Measurements from ENCODE around the gene PEX16.
A peak's percentile ranks its signal among the peaks of the same experiment; 100 is the strongest.
"Not testable (repeated sequence)": the region's sequence is repeated elsewhere in the genome, so short reads cannot be mapped to it uniquely, and the experiment has no call there.

The PEX16 gene

DNA sequence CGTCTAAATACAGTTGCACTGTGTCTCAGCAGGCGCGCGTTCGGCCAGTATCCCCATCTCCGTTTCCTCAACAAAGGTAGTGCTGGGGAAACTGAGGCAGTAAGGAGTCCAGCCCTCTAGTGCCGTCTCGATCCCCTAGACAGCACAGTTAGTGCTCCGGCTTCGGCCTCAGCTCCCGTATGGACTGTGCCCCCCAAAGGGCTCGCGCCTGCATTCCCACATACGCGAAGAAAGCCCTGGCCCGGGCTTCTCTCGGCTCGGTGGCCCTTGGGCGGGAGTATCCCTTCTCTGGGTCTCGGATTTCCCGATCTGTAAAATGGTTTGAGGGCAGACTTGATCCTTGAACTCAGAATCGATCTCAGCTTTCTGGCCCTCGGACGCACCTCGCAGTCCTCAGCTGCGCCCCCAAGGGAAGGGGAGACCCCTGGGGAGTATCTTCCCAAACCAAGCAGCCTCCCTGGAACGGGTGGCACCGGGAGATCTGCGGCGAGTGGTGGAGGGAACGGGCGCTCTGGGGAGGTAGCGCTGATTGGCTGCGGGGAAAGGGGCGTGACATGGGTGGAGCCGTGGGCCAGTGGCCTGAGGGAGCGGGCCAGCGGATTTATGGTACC is 759 bp upstream of the PEX16 start:
- DNase-seq, result peak; percentile 61

GRCh38 chr11:45917286-45917622 is 423 bp downstream of the PEX16 start:
- DNase-seq, result no peak

- no peak for DNase-seq
Observed at GRCh38 chr11:45915446-45915845, 2.2 kb downstream of the PEX16 start.

DNA sequence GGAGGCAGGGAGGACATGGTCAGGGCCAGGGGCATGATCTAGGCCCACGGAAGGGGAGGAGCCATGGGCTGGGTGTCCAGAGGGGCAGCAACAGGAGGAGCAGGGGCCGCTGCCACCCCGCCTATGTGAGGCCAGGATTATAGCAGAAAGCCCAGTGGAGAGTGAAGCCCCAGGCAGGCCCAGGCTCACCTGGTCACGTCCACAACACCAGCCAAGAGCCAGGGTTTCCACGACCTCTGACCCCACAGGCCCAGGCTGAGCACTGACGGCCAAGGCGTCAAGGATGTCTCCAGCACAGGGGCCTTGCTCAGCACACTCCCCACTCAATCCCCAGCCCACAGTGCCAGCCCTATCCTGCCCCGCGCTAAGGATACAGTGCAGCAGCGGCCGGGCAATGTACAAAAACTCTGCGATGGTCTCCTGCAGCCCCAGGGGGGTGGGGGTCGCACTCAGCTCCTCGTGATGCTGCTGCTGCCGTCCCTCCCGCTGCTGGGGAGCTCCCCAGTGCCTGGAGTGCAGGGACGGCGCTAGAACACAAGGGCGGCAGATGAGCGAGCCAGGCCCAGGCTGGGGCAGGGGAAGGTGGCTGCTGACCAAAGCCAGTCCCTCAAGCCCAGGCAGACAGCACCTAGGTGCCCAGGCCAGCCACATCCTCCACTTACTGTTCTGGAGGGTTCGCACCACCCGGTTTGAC is 3.6 kb downstream of the PEX16 start:
- no peak for DNase-seq

DNA sequence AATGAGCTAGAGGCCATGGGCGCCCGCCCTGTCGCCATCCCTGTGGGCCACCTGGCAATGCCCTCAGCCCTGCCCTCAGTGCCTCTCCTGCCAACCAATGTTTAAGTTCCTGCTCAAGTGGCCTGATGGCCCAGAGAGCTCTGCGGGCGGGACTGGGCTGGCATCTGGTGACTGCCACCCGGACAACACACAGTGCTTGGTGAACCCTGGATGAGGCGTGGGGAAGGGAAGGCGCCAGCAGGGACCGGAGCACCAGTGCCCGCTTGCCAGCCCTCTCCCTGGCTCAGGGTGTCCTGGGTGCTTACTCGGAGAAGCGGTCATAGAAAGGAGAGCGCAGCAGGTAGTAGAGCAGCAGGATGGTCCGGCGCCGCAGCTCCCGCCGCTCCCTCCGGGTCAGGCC is 4.2 kb downstream of the PEX16 start:
- DNase-seq, result no peak

DNA sequence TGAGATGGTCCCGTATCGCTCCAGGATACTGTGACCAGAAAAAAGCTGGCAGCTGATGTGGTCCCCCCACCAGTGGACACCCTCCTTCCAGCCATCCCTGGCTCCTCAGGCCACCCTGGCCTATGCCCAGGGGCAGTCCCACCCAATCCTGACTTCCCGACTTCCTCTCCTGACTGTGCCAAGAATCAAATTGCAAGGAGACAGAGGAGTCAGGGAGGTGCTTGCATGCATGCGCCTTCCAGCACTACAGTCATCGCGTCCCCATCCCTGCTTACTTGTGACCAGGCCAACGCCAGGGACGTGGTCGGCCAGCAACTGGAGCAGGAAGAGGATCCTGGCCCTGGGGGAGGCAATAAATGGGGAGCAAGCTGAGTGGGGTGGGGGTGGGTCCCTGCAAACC is 7.1 kb downstream of the PEX16 start:
- DNase-seq, result no peak

- DNase-seq, result no peak
Observed at GRCh38 chr11:45909594-45910475, 7.8 kb downstream of the PEX16 start.

DNA sequence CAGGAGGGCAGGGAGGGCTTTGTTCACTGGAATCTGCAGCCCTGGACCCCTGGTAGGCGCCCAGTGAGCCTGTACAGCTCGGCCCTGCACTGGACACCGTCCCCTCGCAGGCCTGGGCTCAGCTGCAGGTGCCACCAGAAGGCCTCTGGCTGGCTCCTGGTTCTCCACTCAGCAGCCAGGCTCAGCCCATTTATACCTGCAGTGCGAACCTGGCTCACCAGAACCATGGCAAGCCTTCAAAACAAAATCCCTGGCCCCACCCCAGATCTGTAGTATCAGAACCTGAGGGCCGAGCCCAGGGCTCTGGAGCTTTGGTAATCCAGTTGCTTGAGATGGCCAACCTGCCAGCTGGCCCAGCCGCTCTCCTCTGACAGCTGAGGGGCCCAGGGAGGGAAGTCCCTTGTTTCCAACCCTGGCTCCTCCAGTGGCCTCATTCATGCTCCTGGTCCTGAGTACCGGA is 9.7 kb downstream of the PEX16 start:
- no peak for DNase-seq

DNA sequence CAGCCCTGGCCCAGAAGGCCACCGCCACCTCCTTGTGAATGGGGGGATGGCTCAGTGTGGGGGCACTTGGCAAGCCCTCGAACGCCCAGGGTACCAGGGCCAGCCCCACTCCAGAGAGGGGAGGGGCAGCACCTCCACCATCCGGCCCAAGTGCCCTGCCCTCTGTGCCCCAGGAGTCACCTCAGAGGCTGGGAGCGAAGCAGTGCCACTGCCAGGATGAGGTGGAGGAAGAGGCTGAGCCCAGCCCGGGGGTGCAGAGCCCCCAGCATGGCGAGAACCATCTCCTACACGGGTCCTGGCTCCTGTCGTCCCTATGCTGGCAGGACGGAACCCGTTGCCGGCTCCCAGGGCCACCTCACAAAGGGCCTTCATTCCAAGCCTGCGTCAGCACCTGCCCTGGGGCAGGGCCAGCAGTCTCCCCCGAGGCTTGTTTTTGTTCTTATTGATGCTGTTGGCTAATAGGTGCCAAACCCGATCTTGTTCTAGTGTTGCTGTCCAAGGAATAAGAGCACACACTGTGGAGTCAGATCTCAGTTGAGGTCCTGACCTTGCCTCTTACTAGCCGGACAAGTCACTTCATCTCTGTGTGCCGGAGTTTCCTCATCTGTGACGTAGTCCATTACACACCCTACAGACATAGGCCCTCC is 10.6 kb downstream of the PEX16 start, which contains the start of gene FREY1:
Gene FREY1 (minus strand): TSS at position 307 of the 647 bp plus-strand sequence. CDS start 26 bp downstream, at position 281.
- DNase-seq, result no peak

DNA sequence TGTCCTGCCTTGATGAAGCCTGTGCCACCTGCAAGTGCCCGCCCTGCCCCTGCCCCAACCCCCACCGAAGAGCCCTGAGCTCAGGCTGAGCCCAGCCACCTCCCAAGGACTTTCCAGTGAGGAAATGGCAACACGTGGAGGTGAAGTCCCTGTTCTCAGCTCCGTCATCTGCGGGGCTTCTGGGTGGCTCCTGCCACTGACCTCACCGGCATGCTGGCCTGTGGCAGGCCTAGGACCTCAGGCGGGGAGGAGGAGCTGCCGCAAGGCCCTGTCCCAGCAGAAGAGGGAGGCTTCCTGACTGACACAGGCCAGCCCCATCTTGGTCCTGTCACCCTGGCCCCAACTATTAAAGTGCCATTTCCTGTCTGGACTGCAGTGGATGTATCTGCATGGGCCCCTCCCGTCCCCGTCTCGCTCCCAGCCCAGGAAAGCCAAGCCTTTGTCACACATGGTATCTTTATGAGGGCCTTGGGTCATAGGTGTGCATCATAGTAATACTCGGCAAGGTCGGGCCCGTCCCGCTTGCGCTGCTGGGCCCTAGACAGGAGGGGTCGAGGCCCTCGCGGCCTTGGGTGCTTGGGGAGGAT is 11.5 kb downstream of the PEX16 start:
- DNase-seq, result no peak

DNA sequence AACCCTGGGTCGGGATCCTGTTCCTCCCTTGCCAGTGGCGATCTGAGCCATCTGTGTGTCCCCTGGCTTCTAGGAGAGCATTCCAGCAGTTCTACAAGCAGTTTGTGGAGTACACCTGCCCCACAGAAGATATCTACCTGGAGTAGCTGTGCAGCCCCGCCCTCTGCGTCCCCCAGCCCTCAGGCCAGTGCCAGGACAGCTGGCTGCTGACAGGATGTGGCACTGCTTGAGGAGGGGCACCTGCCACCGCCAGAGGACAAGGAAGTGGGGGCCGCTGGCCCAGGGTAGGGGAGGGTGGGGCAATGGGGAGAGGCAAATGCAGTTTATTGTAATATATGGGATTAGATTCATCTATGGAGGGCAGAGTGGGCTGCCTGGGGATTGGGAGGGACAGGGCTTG is 12.1 kb downstream of the PEX16 start:
- DNase-seq, result not testable (repeated sequence)

GRCh38 chr11:45905095-45905494 is 12.6 kb downstream of the PEX16 start:
- DNase-seq, result no peak

DNA sequence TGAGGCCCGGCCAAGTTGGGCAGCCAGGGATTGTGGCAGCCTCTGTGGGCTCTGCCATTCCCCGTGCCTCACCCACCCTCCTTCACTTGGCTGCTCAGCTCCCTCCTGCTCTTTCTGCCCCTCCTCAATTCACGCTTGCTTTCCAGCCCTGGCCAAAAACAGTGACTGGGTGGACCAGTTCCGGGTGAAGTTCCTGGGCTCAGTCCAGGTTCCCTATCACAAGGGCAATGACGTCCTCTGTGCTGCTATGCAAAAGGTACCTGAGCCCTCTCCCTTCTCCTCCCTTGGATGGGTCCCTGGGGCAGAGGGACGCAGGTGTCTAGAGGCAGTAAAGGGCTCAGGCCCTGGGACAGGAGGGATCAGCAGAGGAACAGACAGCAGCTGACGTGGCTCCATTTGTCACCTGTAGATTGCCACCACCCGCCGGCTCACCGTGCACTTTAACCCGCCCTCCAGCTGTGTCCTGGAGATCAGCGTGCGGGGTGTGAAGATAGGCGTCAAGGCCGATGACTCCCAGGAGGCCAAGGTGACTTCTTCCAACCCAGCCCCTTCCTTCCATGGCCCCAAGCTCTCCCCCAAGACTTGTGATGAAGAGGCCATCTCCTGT is 13.3 kb downstream of the PEX16 start:
- no peak for DNase-seq

DNA sequence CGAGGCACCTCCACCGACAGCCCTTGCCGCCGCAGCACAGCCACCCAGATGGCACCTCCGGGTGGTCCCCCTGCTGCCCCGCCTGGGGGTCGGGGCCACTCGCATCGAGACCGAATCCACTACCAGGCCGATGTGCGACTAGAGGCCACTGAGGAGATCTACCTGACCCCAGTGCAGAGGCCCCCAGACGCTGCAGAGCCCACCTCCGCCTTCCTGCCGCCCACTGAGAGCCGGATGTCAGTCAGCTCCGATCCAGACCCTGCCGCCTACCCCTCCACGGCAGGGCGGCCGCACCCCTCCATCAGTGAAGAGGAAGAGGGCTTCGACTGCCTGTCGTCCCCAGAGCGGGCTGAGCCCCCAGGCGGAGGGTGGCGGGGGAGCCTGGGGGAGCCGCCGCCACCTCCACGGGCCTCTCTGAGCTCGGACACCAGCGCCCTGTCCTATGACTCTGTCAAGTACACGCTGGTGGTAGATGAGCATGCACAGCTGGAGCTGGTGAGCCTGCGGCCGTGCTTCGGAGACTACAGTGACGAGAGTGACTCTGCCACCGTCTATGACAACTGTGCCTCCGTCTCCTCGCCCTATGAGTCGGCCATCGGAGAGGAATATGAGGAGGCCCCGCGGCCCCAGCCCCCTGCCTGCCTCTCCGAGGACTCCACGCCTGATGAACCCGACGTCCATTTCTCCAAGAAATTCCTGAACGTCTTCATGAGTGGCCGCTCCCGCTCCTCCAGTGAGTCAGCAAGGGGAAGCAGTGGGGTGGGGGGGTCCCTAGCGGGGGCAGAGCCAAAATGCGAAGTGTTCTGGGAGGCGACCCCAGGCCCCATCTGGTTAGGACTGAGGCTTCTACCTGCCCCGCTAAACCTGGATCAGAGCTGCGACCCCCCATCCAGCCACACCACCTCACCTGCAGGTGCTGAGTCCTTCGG is 15.0 kb downstream of the PEX16 start:
- DNase-seq, result no peak

DNA sequence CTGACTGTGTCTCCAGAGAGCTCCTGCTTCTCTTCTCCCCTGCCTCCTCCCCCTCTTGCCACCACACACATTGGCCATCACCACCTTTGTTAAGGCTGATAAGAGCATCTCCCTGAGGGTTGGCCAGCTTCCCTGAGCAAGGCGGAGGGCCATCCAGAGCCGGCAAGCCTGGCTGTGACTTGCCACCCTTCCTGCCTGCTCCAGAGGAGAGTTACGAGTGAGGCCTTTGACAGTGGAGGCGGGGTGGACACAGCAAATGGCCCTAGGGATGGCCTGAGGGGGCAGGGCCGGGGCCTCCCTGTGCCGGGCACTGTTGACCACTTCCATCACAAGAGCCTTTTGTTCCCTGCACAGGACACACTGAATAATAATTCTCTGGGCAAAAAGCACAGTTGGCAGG is 16.1 kb downstream of the PEX16 start:
- DNase-seq, result no peak

GRCh38 chr11:45900916-45901617 is 16.6 kb downstream of the PEX16 start:
- no peak for DNase-seq

- DNase-seq, result not testable (repeated sequence)
Observed at GRCh38 chr11:45900175-45900800, 17.4 kb downstream of the PEX16 start.

DNA sequence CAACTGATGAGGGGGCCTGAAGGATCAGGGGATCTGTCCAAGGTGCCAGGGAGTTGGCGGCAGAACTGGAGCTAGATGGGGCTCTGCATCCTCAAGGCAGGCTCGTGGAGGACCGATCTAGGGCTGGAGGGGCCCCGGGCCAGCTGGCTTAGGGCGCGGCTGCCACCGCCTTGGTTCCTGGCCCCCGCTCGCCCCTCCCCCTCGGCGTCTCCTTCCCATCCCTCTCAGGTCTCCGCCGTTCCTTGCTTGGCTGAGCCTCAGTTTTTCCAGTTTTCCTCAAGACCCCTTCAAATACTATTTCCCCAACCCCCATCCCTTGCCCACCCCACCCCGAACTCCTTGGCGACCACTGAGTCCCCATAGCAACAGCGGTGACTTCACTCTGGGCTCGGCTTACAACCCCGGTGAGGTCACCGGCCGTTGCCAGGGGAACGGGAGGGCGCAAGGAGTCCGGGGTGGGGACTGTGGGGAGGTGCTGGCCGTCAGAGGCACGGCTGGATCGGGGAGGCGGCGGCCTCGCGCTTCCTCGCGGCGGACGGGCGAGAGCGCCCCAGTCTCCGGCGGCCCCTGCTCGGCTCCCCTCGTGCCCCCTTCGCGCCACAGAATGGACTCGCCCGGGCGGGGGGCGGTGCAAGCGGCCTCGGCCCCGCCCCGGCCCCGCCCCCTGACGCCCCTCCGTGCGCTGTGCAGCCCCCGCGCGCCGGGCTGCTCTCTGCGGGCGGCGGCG is 18.1 kb downstream of the PEX16 start:
- peak; percentile 55 for DNase-seq

GRCh38 chr11:45899086-45899447 is 18.6 kb downstream of the PEX16 start:
- no peak for DNase-seq
